ENCODE data around the gene HSPBP1.
"Not testable (repeated sequence)": the region's sequence is repeated elsewhere in the genome, so short reads cannot be mapped to it uniquely, and the experiment has no call there.

The HSPBP1 gene

GRCh38 chr19:55279770-55280643, at the start of gene HSPBP1:
Gene HSPBP1 (minus strand): TSS chr19:55280110. CDS start chr19:55279608, 502 bp downstream.
- H3K4me3 Mint-ChIP-seq = peak within 1 kb of the TSS; percentile 99
- H3K27ac Mint-ChIP-seq (ENCODE audit: low read depth) = peak within 1 kb of the TSS; percentile 100
- DNase-seq (ENCODE audit: low spot score in 2 of 2) (peak; percentile 94 to 96), ATAC-seq (replicated peaks; ENCODE audit: extremely low read depth, poor library complexity, severe bottlenecking) (peak; percentile 75)
- H3K27me3 Mint-ChIP-seq = no peaks in the 10 kb centered on the region
- H3K36me3 Mint-ChIP-seq (ENCODE audit: insufficient read depth) = peaks cover 19% of the 10 kb centered on the region
- H3K9me3 Mint-ChIP-seq = no peaks in the 10 kb centered on the region
- H3K4me1 Mint-ChIP-seq = peaks cover 55% of the 10 kb centered on the region

DNA sequence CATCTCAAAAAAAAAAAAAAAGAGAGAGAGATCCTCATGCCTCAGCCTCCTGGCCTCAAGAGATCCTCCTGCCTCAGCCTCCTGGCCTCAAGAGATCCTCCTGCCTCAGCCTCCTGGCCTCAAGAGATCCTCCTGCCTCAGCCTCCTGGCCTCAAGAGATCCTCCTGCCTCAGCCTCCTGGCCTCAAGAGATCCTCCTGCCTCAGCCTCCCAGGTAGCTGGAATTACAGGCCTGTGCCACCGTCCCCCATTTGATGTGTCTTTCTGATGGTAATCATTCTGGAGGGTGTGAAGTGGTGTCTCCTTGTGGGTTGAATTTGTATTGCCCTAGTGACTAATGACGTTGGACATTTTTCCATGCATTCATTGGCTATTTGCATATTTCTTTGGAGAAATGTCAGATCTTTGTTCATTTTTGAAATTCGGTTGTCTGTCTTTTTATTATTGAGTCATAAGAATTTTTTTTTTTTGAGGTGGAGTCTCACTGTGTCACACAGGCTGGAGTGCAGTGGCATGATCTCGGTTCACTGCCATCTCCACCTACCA, 48.9 kb upstream of the HSPBP1 start:
- H3K36me3 Mint-ChIP-seq (ENCODE audit: insufficient read depth); H3K4me3 Mint-ChIP-seq; H3K9me3 Mint-ChIP-seq; ATAC-seq (replicated peaks; ENCODE audit: extremely low read depth, poor library complexity, severe bottlenecking); H3K4me1 Mint-ChIP-seq; DNase-seq (ENCODE audit: low spot score in 2 of 2); H3K27ac Mint-ChIP-seq (ENCODE audit: low read depth): not testable (repeated sequence)
- H3K27me3 Mint-ChIP-seq = peaks cover 25% of the 10 kb centered on the region

GRCh38 chr19:55325172-55325571, 45.3 kb upstream of the HSPBP1 start, which contains the start of gene TMEM150B:
Gene TMEM150B (minus strand): TSS chr19:55325341. CDS start chr19:55321036, 4,305 bp downstream.
- Mint-ChIP-seq H3K27ac (ENCODE audit: low read depth) (no peak within 1 kb of the TSS), H3K4me3 (no peak within 1 kb of the TSS), H3K9me3 (no peaks in the 10 kb centered on the region), H3K36me3 (ENCODE audit: insufficient read depth) (peaks cover 1% of the 10 kb centered on the region), H3K4me1 (no peaks in the 10 kb centered on the region), H3K27me3 (peaks cover 33% of the 10 kb centered on the region)
- ATAC-seq (replicated peaks; ENCODE audit: extremely low read depth, poor library complexity, severe bottlenecking) (no peak), DNase-seq (ENCODE audit: low spot score in 2 of 2) (no peak)

GRCh38 chr19:55324662-55325061, 44.8 kb upstream of the HSPBP1 start:
- peaks cover 33% of the 10 kb centered on the region for H3K27me3 Mint-ChIP-seq
- H3K4me3 Mint-ChIP-seq = no peak overlapping the region

DNA sequence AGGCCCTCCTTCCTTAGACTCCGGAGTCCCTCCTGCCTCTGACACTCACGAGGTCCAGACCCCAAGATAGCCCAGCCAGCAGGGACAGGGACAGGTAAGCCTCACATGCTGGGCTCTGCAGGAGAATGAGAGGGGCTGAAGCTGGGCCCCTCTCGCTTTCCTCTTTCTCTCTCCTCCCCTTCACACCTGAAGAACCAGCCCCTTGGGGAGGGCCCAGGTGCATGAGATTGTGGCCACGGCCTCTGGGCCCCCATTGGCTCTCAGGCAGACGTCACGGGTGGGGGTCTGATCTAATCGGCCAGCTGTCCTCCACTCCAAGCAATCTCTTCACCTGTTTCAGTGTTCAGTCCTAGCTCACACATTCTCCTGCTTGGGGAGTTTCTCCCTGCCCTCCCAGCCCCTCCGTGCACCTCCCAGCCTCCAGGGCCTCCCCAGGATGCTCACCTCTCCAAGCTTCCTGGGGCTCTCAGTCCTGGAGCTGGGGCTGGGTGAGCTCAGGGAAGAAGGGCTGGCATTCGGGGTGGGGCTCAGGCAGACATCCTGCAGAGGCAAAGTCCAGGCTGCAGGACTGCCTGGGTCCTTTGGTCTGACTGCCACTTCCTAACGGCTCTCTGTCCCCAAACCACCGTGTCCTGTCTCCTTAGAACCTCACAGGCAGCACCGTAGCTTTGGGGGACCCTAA, 42.4 kb upstream of the HSPBP1 start:
- Mint-ChIP-seq H3K36me3 (ENCODE audit: insufficient read depth) (no peaks in the 10 kb centered on the region), H3K4me1 (no peaks in the 10 kb centered on the region), H3K4me3 (no peak overlapping the region), H3K27me3 (peaks cover 33% of the 10 kb centered on the region), H3K9me3 (no peaks in the 10 kb centered on the region), H3K27ac (ENCODE audit: low read depth) (peak overlapping the region; percentile 22)
- DNase-seq (ENCODE audit: low spot score in 2 of 2) (no peak), ATAC-seq (replicated peaks; ENCODE audit: extremely low read depth, poor library complexity, severe bottlenecking) (no peak)

More at GRCh38 chr19:55324662-55325061, 44.8 kb upstream of the HSPBP1 start:
- no peaks in the 10 kb centered on the region for H3K36me3 Mint-ChIP-seq (ENCODE audit: insufficient read depth)
- DNase-seq (ENCODE audit: low spot score in 2 of 2) = no peak
- H3K4me1 Mint-ChIP-seq = no peaks in the 10 kb centered on the region
- ATAC-seq (replicated peaks; ENCODE audit: extremely low read depth, poor library complexity, severe bottlenecking) = no peak
- no peaks in the 10 kb centered on the region for H3K9me3 Mint-ChIP-seq
- H3K27ac Mint-ChIP-seq (ENCODE audit: low read depth) = no peak overlapping the region

- Mint-ChIP-seq H3K4me1 (no peaks in the 10 kb centered on the region), H3K27ac (ENCODE audit: low read depth) (peak overlapping the region; percentile 22), H3K36me3 (ENCODE audit: insufficient read depth) (no peaks in the 10 kb centered on the region), H3K9me3 (no peaks in the 10 kb centered on the region), H3K27me3 (peaks cover 33% of the 10 kb centered on the region), H3K4me3 (no peak overlapping the region)
- DNase-seq (ENCODE audit: low spot score in 2 of 2) (no peak), ATAC-seq (replicated peaks; ENCODE audit: extremely low read depth, poor library complexity, severe bottlenecking) (no peak)
Observed at GRCh38 chr19:55321466-55322137, 41.7 kb upstream of the HSPBP1 start.

- ATAC-seq (replicated peaks; ENCODE audit: extremely low read depth, poor library complexity, severe bottlenecking) = no peak
- Mint-ChIP-seq H3K36me3 (ENCODE audit: insufficient read depth) (no peaks in the 10 kb centered on the region), H3K4me1 (no peaks in the 10 kb centered on the region), H3K27ac (ENCODE audit: low read depth) (no peak overlapping the region), H3K4me3 (no peak overlapping the region), H3K9me3 (no peaks in the 10 kb centered on the region), H3K27me3 (peaks cover 26% of the 10 kb centered on the region)
- DNase-seq (ENCODE audit: low spot score in 2 of 2) = no peak
Observed at GRCh38 chr19:55320844-55321419, 41.0 kb upstream of the HSPBP1 start.

- Mint-ChIP-seq H3K4me1 (no peaks in the 10 kb centered on the region), H3K36me3 (ENCODE audit: insufficient read depth) (no peaks in the 10 kb centered on the region), H3K9me3 (no peaks in the 10 kb centered on the region), H3K27ac (ENCODE audit: low read depth) (no peak overlapping the region), H3K27me3 (peaks cover 25% of the 10 kb centered on the region), H3K4me3 (no peak overlapping the region)
- DNase-seq (ENCODE audit: low spot score in 2 of 2) (no peak), ATAC-seq (replicated peaks; ENCODE audit: extremely low read depth, poor library complexity, severe bottlenecking) (no peak)
Observed at GRCh38 chr19:55319785-55320184, 39.9 kb upstream of the HSPBP1 start.

GRCh38 chr19:55316646-55317045, 36.7 kb upstream of the HSPBP1 start:
- no peaks in the 10 kb centered on the region for H3K9me3 Mint-ChIP-seq
- DNase-seq (ENCODE audit: low spot score in 2 of 2) (no peak), ATAC-seq (replicated peaks; ENCODE audit: extremely low read depth, poor library complexity, severe bottlenecking) (no peak)
- H3K27me3 Mint-ChIP-seq = peaks cover 9% of the 10 kb centered on the region
- no peaks in the 10 kb centered on the region for H3K4me1 Mint-ChIP-seq
- H3K27ac Mint-ChIP-seq (ENCODE audit: low read depth) = peak overlapping the region; percentile 64
- no peak overlapping the region for H3K4me3 Mint-ChIP-seq
- no peaks in the 10 kb centered on the region for H3K36me3 Mint-ChIP-seq (ENCODE audit: insufficient read depth)

DNA sequence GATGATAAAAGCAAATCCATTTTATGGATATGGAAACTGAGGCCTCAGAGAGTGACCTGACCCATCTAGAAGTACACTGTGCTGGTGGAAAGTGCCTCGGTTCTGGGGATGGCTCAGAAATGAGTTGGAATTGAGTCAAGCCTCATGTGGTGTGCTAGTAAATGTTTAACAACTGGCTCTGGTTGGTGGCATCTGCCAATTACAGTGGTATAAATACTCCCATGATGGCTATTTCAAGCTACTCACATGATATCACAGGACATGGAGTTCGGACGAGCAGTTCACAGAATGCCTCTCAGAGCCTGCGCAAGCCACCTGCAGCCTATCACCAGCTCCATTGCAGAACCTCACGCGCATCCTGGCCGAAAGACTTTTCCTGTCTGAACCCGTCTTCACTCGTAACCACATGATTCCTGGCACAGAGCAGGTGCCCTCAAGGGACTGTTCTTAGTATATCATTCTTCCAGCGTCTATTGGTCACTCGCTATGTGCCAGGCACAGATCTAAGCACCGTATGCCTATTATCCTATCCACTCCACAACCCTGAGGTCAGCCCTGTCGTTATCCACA, 36.1 kb upstream of the HSPBP1 start:
- Mint-ChIP-seq H3K4me1 (no peaks in the 10 kb centered on the region), H3K9me3 (no peaks in the 10 kb centered on the region), H3K27me3 (peaks cover 3% of the 10 kb centered on the region), H3K36me3 (ENCODE audit: insufficient read depth) (no peaks in the 10 kb centered on the region), H3K27ac (ENCODE audit: low read depth) (peak overlapping the region; percentile 64), H3K4me3 (no peak overlapping the region)
- DNase-seq (ENCODE audit: low spot score in 2 of 2) (no peak), ATAC-seq (replicated peaks; ENCODE audit: extremely low read depth, poor library complexity, severe bottlenecking) (no peak)

GRCh38 chr19:55314396-55314795, 34.5 kb upstream of the HSPBP1 start:
- Mint-ChIP-seq H3K4me3 (no peak overlapping the region), H3K36me3 (ENCODE audit: insufficient read depth) (no peaks in the 10 kb centered on the region), H3K9me3 (no peaks in the 10 kb centered on the region), H3K27me3 (no peaks in the 10 kb centered on the region), H3K27ac (ENCODE audit: low read depth) (no peak overlapping the region), H3K4me1 (no peaks in the 10 kb centered on the region)
- DNase-seq (ENCODE audit: low spot score in 2 of 2) (no peak), ATAC-seq (replicated peaks; ENCODE audit: extremely low read depth, poor library complexity, severe bottlenecking) (no peak)

Measured in central memory CD8-positive, alpha-beta T cell (primary cell).